ENCODE data around the gene PLA2G2C.

Gene PLA2G2C

DNA sequence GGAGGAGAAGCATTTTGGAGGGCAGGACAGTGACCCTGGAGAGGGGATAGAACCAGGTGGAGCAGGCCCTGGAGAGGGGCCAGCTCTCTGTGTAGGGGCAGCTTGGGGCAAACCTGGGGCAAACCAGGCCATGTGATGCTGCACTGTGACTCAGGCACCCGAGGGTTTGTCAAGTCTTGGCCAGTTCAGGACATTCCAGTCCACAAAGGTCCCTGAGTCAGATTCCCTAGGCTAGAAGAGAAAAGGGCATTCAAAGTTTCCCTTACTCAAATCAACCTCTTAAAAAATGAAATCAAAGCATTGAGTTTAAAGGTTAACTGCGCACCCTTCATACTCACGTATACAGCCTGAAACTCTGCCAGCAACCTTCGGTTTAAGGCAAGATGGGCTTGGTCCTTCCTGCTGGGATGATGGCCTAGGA is 25.2 kb upstream of the PLA2G2C start:
- TF ChIP-seq, protein P1, sequence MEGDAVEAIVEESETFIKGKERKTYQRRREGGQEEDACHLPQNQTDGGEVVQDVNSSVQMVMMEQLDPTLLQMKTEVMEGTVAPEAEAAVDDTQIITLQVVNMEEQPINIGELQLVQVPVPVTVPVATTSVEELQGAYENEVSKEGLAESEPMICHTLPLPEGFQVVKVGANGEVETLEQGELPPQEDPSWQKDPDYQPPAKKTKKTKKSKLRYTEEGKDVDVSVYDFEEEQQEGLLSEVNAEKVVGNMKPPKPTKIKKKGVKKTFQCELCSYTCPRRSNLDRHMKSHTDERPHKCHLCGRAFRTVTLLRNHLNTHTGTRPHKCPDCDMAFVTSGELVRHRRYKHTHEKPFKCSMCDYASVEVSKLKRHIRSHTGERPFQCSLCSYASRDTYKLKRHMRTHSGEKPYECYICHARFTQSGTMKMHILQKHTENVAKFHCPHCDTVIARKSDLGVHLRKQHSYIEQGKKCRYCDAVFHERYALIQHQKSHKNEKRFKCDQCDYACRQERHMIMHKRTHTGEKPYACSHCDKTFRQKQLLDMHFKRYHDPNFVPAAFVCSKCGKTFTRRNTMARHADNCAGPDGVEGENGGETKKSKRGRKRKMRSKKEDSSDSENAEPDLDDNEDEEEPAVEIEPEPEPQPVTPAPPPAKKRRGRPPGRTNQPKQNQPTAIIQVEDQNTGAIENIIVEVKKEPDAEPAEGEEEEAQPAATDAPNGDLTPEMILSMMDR (IDR thresholded peaks at IDR 0.05; ENCODE audit: low read length): no peak
- TF ChIP-seq EZH2 (IDR thresholded peaks at IDR 0.05; ENCODE audit: borderline replicate concordance, low read length): no peak
- no peak overlapping the region for H3K27ac ChIP-seq (ENCODE audit: low read depth, low read length, poor library complexity, severe bottlenecking)

DNA sequence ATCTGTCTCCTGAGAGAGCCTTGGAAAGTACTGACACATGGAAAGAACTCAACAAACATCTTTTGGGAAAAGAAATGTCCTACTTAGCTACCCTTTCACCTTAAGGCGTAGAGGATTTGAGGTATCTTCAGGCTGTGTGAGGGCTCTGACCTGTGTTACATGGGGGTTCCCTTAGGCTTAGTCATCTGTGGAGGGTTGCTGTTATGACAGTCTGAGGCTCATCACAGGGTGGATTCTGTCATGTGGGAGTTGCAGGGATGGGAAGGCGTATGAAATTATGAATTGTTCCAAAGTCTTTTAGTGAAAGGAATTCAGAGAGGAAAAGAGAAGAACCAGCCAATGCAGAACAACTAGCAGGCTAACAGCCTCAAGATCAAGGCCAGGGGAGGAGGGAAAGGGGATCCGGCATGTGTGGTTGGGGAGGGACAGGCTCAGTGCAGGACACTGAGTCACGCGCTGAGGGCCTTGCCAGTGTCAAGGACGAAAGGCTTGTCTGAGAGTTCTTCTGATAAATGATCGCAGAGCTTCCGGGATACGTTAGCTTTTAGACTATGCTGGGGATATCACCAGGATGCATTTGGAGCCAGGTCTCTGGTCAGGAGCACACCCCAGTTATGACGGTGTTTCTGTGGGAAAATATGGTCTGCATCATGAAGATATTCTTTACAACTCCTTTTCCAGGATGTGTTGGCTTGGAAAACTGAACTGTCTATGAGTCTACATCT is 24.6 kb upstream of the PLA2G2C start:
- Histone ChIP-seq H3K27me3 (ENCODE audit: insufficient read depth, low read length) (peaks cover 7% of the 10 kb centered on the region; the same call in 1 of the 2 replicates), H3K4me2 (ENCODE audit: low read length) (no peak overlapping the region), H3K9ac (ENCODE audit: low read length) (no peak overlapping the region), H3K9me3 (ENCODE audit: low read length) (no peaks in the 10 kb centered on the region), H3F3A (ENCODE audit: insufficient read depth, low read length) (no peaks in the 10 kb centered on the region), H2AFZ (ENCODE audit: low read length) (no peak overlapping the region), H3K9me2 (ENCODE audit: low read depth, low read length) (no peaks in the 10 kb centered on the region), H3K27ac (ENCODE audit: low read depth, low read length, poor library complexity, severe bottlenecking) (no peak overlapping the region), H3K4me3 (ENCODE audit: low read depth, low read length, poor library complexity, severe bottlenecking) (no peak overlapping the region), H3K4me1 (ENCODE audit: insufficient read depth, low read length, severe bottlenecking) (peaks cover 12% of the 10 kb centered on the region), H3K36me3 (ENCODE audit: insufficient read depth, low read length) (no peaks in the 10 kb centered on the region), H4K20me1 (ENCODE audit: insufficient read depth, low read length) (no peaks in the 10 kb centered on the region), H3K79me2 (ENCODE audit: insufficient read depth, low read length) (no peaks in the 10 kb centered on the region)
- no peak for TF ChIP-seq EZH2 (IDR thresholded peaks at IDR 0.05; ENCODE audit: borderline replicate concordance, low read length)
- TF ChIP-seq, protein P1 (IDR thresholded peaks at IDR 0.05; ENCODE audit: low read length): no peak

More for the DNA sequence above, 25.2 kb upstream of the PLA2G2C start:
- H3K79me2 ChIP-seq (ENCODE audit: insufficient read depth, low read length): no peaks in the 10 kb centered on the region
- no peaks in the 10 kb centered on the region for H3K9me2 ChIP-seq (ENCODE audit: low read depth, low read length)
- H4K20me1 ChIP-seq (ENCODE audit: insufficient read depth, low read length): no peaks in the 10 kb centered on the region
- H3K4me2 ChIP-seq (ENCODE audit: low read length): no peak overlapping the region
- H3K27me3 ChIP-seq (ENCODE audit: insufficient read depth, low read length): peaks cover 7% of the 10 kb centered on the region; the same call in 1 of the 2 replicates
- no peaks in the 10 kb centered on the region for H3F3A ChIP-seq (ENCODE audit: insufficient read depth, low read length)
- no peak overlapping the region for H3K9ac ChIP-seq (ENCODE audit: low read length)
- H3K36me3 ChIP-seq (ENCODE audit: insufficient read depth, low read length): no peaks in the 10 kb centered on the region
- no peaks in the 10 kb centered on the region for H3K9me3 ChIP-seq (ENCODE audit: low read length)
- no peak overlapping the region for H2AFZ ChIP-seq (ENCODE audit: low read length)
- H3K4me3 ChIP-seq (ENCODE audit: low read depth, low read length, poor library complexity, severe bottlenecking): no peak overlapping the region
- H3K4me1 ChIP-seq (ENCODE audit: insufficient read depth, low read length, severe bottlenecking): peaks cover 12% of the 10 kb centered on the region

DNA sequence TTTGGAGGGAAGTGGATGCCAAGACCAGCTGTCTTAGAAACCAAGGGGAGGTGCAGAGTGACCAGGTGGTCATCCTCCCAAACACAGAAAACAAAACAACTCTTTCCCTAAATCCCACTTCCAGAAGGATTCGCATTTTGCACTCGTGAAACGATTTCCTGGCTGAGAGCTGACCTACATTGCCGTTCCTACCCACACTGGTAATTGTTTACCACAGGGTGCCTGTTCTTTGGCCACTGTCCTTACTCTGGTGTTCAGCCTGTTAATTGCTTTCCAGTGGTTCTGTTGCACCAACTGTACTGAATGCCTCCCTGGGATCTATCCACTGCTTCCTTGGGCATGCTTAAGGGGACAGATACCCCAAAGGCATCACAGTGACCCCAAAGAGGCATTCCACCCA is 23.2 kb upstream of the PLA2G2C start:
- Histone ChIP-seq H3K4me1 (ENCODE audit: insufficient read depth, low read length, severe bottlenecking) (peaks cover 12% of the 10 kb centered on the region), H3K79me2 (ENCODE audit: insufficient read depth, low read length) (no peaks in the 10 kb centered on the region), H3K9me3 (ENCODE audit: low read length) (no peaks in the 10 kb centered on the region), H3K9me2 (ENCODE audit: low read depth, low read length) (no peaks in the 10 kb centered on the region), H3K4me2 (ENCODE audit: low read length) (no peak overlapping the region), H4K20me1 (ENCODE audit: insufficient read depth, low read length) (no peaks in the 10 kb centered on the region), H3K27ac (ENCODE audit: low read depth, low read length, poor library complexity, severe bottlenecking) (no peak overlapping the region), H3K27me3 (ENCODE audit: insufficient read depth, low read length) (peaks cover 7% of the 10 kb centered on the region; the same call in 1 of the 2 replicates), H3K4me3 (ENCODE audit: low read depth, low read length, poor library complexity, severe bottlenecking) (no peak overlapping the region), H3K9ac (ENCODE audit: low read length) (no peak overlapping the region), H2AFZ (ENCODE audit: low read length) (no peak overlapping the region), H3K36me3 (ENCODE audit: insufficient read depth, low read length) (no peaks in the 10 kb centered on the region), H3F3A (ENCODE audit: insufficient read depth, low read length) (no peaks in the 10 kb centered on the region)
- TF ChIP-seq, protein P1 (IDR thresholded peaks at IDR 0.05; ENCODE audit: low read length): no peak
- TF ChIP-seq EZH2 (IDR thresholded peaks at IDR 0.05; ENCODE audit: borderline replicate concordance, low read length): no peak
